Osteocyte (in vitro differentiated cells): ENCODE results near the gene SMARCD2. TPM values are rescaled to one million over a fixed set of nuclear protein-coding genes. Genes with fewer than 3 reads are reported as not detected.

Experiments used
- DNase-seq: peaks from one replicate; pipeline ENCODE4 v3.0.0; 2021; ENCODE audit warnings: mixed read lengths; ENCODE audit not compliant: unreplicated experiment; ENCODE audit errors: extremely low spot score
- H3K27ac Mint-ChIP-seq: one replicate; pipeline ENCODE4 v1.8.0; 2021; ENCODE audit warnings: mild to moderate bottlenecking, mixed read lengths; ENCODE audit not compliant: unreplicated experiment
- H3K27me3 Mint-ChIP-seq: one replicate; pipeline ENCODE4 v1.8.0; 2021; ENCODE audit warnings: mixed read lengths; ENCODE audit not compliant: unreplicated experiment
- H3K36me3 Mint-ChIP-seq: one replicate; pipeline ENCODE4 v1.8.0; 2021; ENCODE audit warnings: mixed read lengths; ENCODE audit not compliant: unreplicated experiment
- H3K4me1 Mint-ChIP-seq: one replicate; pipeline ENCODE4 v1.8.0; 2021; ENCODE audit warnings: mixed read lengths; ENCODE audit not compliant: unreplicated experiment
- H3K4me3 Mint-ChIP-seq: one replicate; pipeline ENCODE4 v1.8.0; 2021; ENCODE audit warnings: mild to moderate bottlenecking, moderate library complexity, mixed read lengths; ENCODE audit not compliant: unreplicated experiment
- H3K9me3 Mint-ChIP-seq: one replicate; pipeline ENCODE4 v1.8.0; 2021; ENCODE audit warnings: mixed read lengths; ENCODE audit not compliant: unreplicated experiment
- total RNA-seq: library from RNA; stranded (reverse); gene quantifications from 2 replicates; pipeline ENCODE4 v1.2.1, GENCODE V29; 2021
- TF ChIP-seq, protein P1 (sequence below): fragments of 200-600 bp; sonication (generic); IDR thresholded peaks from 2 replicates; pipeline ENCODE4 v1.5.0; 2021; ENCODE audit warnings: antibody characterized with exemption, mild to moderate bottlenecking, moderate library complexity

The SMARCD2 gene
- total RNA-seq, 1 donor from 2014 or later: 42.6 TPM

DNA sequence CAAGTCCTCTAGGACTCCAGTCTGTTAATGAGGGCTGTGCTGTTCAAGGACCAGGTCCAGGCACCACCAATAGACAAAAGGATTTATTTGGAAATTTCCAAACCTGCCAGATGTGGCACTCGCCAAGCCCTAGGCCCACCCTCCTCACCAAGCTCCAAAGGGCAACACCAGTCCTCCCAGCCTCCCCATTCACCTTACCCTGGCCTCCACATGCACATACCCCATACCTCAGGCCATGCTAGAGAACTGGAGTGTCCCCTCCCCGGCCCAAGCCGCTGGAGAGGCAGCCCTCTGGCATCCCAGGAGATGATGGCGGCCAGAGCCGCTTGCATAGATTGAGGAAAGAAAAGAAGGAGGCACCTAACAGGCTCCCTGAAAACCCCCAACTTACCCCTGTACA lies 10.5 kb downstream of the SMARCD2 start:
- no peak for DNase-seq
- peaks cover 13% of the 10 kb centered on the region for H3K4me1 Mint-ChIP-seq
- peaks cover 50% of the 10 kb centered on the region for H3K36me3 Mint-ChIP-seq
- H3K9me3 Mint-ChIP-seq: no peaks in the 10 kb centered on the region
- no peak overlapping the region for H3K4me3 Mint-ChIP-seq
- H3K27ac Mint-ChIP-seq: no peak overlapping the region
- H3K27me3 Mint-ChIP-seq: no peaks in the 10 kb centered on the region
- TF ChIP-seq, protein P1, sequence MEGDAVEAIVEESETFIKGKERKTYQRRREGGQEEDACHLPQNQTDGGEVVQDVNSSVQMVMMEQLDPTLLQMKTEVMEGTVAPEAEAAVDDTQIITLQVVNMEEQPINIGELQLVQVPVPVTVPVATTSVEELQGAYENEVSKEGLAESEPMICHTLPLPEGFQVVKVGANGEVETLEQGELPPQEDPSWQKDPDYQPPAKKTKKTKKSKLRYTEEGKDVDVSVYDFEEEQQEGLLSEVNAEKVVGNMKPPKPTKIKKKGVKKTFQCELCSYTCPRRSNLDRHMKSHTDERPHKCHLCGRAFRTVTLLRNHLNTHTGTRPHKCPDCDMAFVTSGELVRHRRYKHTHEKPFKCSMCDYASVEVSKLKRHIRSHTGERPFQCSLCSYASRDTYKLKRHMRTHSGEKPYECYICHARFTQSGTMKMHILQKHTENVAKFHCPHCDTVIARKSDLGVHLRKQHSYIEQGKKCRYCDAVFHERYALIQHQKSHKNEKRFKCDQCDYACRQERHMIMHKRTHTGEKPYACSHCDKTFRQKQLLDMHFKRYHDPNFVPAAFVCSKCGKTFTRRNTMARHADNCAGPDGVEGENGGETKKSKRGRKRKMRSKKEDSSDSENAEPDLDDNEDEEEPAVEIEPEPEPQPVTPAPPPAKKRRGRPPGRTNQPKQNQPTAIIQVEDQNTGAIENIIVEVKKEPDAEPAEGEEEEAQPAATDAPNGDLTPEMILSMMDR: no peak

DNA sequence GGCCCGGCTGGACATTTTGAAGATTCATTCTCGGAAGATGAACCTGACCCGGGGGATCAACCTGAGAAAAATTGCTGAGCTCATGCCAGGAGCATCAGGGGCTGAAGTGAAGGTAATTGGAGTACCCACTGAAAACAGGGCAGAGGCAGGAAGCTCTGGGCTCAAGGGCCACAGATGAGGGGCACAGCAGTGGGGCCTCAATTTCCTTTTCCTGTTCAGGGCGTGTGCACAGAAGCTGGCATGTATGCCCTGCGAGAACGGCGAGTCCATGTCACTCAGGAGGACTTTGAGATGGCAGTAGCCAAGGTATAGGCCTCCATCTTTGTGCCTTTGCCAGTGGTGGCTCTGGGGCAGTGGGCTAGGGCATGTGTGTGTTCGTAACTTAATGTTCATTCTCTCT lies 11.0 kb downstream of the SMARCD2 start:
- peaks cover 48% of the 10 kb centered on the region for H3K36me3 Mint-ChIP-seq
- peaks cover 15% of the 10 kb centered on the region for H3K4me1 Mint-ChIP-seq
- H3K27me3 Mint-ChIP-seq: no peaks in the 10 kb centered on the region
- TF ChIP-seq, protein P1: no peak
- H3K4me3 Mint-ChIP-seq: no peak overlapping the region
- no peak for DNase-seq
- no peak overlapping the region for H3K27ac Mint-ChIP-seq
- H3K9me3 Mint-ChIP-seq: no peaks in the 10 kb centered on the region

DNA sequence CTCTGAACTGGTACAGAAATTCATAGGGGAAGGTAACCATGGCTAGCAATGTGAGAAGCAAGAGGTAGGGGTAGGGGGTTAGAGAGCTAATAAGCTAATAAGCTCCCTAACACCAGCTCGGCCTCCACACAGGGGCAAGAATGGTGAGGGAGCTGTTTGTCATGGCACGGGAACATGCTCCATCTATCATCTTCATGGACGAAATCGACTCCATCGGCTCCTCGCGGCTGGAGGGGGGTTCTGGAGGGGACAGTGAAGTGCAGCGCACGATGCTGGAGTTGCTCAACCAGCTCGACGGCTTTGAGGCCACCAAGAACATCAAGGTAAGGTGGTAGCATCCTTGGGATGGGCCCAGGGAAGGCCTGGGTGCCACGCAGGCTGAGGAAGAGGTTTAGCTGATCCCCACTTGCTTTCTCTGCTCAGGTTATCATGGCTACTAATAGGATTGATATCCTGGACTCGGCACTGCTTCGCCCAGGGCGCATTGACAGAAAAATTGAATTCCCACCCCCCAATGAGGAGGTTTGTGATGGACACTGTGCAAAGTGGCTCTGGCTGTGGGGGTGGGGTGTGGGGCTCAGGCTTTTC lies 11.5 kb downstream of the SMARCD2 start:
- H3K27ac Mint-ChIP-seq: no peak overlapping the region
- DNase-seq: no peak
- H3K9me3 Mint-ChIP-seq: no peaks in the 10 kb centered on the region
- no peak overlapping the region for H3K4me3 Mint-ChIP-seq
- H3K36me3 Mint-ChIP-seq: peaks cover 47% of the 10 kb centered on the region
- no peaks in the 10 kb centered on the region for H3K27me3 Mint-ChIP-seq
- H3K4me1 Mint-ChIP-seq: peaks cover 20% of the 10 kb centered on the region
- TF ChIP-seq, protein P1: no peak

DNA sequence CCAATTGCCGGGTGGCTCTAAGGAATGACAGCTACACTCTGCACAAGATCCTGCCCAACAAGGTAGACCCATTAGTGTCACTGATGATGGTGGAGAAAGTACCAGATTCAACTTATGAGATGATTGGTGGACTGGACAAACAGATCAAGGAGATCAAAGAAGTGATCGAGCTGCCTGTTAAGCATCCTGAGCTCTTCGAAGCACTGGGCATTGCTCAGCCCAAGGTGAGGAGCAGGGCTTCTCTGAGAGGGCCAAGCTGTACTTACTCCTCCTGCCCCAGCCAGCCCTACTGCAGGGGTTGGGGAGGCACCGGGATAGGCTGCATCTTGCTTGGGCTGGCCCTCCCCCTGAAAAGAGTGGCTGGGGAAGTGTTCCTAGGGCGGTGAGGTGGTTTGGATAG lies 12.2 kb downstream of the SMARCD2 start:
- H3K9me3 Mint-ChIP-seq: no peaks in the 10 kb centered on the region
- no peak for DNase-seq
- no peaks in the 10 kb centered on the region for H3K27me3 Mint-ChIP-seq
- no peak overlapping the region for H3K4me3 Mint-ChIP-seq
- peaks cover 46% of the 10 kb centered on the region for H3K36me3 Mint-ChIP-seq
- peaks cover 27% of the 10 kb centered on the region for H3K4me1 Mint-ChIP-seq
- TF ChIP-seq, protein P1: no peak
- no peak overlapping the region for H3K27ac Mint-ChIP-seq

DNA sequence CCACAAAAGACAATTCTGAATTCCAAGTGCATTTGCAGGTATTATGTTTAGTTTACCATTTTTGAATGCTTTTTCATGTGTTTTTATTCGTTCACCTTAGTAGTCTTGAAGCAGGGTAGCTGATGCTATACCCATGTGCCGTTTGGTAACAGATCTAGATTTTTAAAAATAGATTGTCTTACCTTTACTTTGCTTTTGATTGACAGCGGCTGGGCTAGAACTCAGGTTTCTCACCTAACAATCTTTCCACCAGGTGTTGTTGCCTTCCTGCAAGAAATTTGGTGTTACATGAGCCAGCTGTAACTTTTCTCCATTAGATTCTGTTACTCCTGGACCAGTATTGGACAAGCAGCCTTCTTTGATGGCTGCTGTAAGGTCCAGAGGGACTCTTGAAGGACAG lies 13.5 kb downstream of the SMARCD2 start:
- Mint-ChIP-seq H3K4me1 (peaks cover 27% of the 10 kb centered on the region), H3K4me3 (no peak overlapping the region), H3K36me3 (peaks cover 51% of the 10 kb centered on the region), H3K27me3 (no peaks in the 10 kb centered on the region), H3K27ac (no peak overlapping the region), H3K9me3 (no peaks in the 10 kb centered on the region)
- TF ChIP-seq, protein P1: no peak
- DNase-seq: no peak
